HL-60 (cell line): ENCODE results near the gene AUP1.

Experiments
- CTCF ChIP-seq: IDR thresholded peaks from one replicate; pipeline ENCODE4 v1.5.1; 2011; ENCODE audit warnings: low read length, control low read depth, inconsistent platforms; ENCODE audit not compliant: insufficient read depth
- GABPA ChIP-seq: IDR thresholded peaks from 2 replicates; pipeline ENCODE4 v1.6.1; 2012; ENCODE audit warnings: low read depth
- POLR2AphosphoS5 ChIP-seq: IDR thresholded peaks from 2 replicates; pipeline ENCODE4 v1.6.1; 2012; ENCODE audit warnings: low read depth
- REST ChIP-seq: IDR thresholded peaks from 2 replicates; pipeline ENCODE4 v1.6.1; 2012; ENCODE audit warnings: low read depth; ENCODE audit not compliant: insufficient replicate concordance

GRCh38 chr2:74524955-74525716 lies 4.4 kb downstream of the AUP1 start:
- TF ChIP-seq POLR2AphosphoS5 (no peak), CTCF (no peak), GABPA (no peak), REST (no peak)
